ENCODE results near the gene HDAC7.

Gene HDAC7

DNA sequence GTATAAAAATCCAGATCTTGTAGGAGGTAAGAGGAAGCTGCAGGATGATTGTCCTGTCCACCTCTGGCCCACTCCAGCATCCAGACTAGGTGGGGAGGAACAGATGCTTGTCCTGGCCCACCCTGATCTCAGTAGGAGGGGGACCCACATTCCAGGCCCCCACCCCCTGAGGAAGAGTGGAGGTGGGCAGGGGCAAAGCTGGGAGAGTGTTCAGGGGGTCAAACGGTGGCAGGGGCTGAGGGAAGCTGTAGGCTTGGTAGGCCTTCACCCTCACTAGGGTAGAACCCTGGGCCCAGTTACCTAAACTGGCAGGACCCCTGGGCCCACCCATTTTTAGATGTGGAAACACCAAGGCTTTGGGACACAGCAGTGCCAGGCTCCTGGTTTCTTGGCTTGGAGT lies 42.6 kb downstream of the HDAC7 start:
- in situ Hi-C loops (cut with HindIII; ENCODE audit: low sequenced_read_pairs) = loop anchor here (10.0 kb wide), 1 partner anchor 62 kb away; no protein-coding TSS in a partner anchor
- DNase-seq (ENCODE audit: low read depth) = no peak
- TF ChIP-seq, protein P1, sequence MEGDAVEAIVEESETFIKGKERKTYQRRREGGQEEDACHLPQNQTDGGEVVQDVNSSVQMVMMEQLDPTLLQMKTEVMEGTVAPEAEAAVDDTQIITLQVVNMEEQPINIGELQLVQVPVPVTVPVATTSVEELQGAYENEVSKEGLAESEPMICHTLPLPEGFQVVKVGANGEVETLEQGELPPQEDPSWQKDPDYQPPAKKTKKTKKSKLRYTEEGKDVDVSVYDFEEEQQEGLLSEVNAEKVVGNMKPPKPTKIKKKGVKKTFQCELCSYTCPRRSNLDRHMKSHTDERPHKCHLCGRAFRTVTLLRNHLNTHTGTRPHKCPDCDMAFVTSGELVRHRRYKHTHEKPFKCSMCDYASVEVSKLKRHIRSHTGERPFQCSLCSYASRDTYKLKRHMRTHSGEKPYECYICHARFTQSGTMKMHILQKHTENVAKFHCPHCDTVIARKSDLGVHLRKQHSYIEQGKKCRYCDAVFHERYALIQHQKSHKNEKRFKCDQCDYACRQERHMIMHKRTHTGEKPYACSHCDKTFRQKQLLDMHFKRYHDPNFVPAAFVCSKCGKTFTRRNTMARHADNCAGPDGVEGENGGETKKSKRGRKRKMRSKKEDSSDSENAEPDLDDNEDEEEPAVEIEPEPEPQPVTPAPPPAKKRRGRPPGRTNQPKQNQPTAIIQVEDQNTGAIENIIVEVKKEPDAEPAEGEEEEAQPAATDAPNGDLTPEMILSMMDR (IDR thresholded peaks at IDR 0.05; ENCODE audit: low read depth, low read length, missing control alignments) = no peak
- no peak overlapping the region for H3K4me3 ChIP-seq (ENCODE audit: low read depth, low read length)

DNA sequence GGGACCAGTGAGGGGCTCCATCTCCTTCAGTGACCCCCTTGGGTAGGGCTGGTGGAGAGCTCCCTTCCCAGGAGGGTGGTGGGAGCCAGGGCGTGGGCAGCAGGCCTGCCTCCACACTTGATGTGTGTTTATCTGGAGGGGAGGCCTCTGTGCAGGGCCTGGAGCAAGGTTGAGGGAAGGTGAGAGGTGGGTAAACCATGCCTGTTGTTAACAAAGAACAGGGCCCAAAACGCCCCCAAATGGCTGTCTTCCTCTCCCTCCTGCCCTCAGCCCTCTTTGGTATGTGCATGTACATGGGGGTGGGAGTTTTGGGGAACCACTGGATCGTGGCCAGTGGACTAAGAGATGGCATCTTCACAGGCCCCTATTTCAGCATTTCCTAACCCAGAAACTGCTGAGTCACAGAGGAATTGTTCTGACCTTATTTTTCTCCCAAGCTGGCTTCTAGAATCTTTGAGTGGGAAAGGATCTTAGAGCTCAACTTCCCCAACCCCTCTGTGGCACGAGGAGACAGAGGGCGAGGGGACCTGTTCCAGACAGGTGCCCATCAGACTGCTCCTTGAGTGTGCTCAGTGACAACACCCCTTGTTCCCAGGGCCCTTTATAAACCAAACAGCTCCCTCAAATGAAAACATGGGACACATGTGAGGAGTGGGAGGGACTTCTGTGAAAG lies 43.1 kb downstream of the HDAC7 start:
- no peak for DNase-seq (ENCODE audit: low read depth)

DNA sequence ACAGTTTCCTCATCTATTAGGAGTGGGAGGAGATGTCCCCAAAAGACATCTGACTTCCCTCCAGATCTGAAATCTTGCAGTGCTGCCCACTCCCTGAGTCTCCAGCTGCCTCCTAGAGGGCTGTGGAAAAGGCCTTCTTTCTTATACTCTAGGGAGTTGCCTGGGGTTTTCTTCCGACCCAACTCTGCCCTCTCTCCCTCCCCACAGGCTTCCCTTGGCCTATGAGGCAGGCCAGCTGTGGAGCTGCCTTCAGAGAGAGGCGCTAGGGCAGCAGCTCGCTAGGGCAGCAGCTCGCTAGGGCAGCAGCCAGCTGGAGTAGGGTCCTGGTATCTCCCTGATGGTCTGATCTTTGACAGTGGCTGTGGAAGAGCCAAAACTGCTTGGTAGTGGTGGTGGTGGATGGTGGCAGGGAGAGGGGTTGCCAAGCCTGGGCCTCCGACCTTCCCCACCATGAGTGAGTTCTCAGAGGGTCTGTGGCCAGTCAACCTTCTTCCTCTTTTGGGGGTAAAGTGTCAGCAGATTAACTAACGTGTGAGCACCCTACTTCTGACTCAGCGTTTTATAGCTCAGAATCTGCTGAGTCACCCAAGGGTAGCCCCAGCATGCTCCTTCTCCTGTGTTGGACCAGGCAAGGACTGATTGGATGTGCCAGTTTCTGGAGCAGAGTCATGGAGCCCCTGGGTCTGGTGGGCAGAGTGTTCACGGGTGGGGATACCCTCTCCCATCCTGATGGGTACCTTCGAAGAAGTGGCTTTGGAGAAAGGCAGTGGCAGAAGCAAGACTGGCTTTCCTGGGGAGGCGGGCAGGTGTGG lies 44.4 kb downstream of the HDAC7 start:
- no peak overlapping the region for H3K4me3 ChIP-seq (ENCODE audit: low read depth, low read length)
- DNase-seq (ENCODE audit: low read depth) = no peak
- TF ChIP-seq, protein P1 (IDR thresholded peaks at IDR 0.05; ENCODE audit: low read depth, low read length, missing control alignments) = no peak
- in situ Hi-C loops (cut with HindIII; ENCODE audit: low sequenced_read_pairs) = loop anchor here (10.0 kb wide), 1 partner anchor 61 kb away; no protein-coding TSS in a partner anchor

More for the DNA sequence above, 43.1 kb downstream of the HDAC7 start:
- TF ChIP-seq, protein P1 (IDR thresholded peaks at IDR 0.05; ENCODE audit: low read depth, low read length, missing control alignments) = no peak
- no peak overlapping the region for H3K4me3 ChIP-seq (ENCODE audit: low read depth, low read length)
- in situ Hi-C loops (cut with HindIII; ENCODE audit: low sequenced_read_pairs) = loop anchor here (10.0 kb wide), 1 partner anchor 62 kb away; no protein-coding TSS in a partner anchor

DNA sequence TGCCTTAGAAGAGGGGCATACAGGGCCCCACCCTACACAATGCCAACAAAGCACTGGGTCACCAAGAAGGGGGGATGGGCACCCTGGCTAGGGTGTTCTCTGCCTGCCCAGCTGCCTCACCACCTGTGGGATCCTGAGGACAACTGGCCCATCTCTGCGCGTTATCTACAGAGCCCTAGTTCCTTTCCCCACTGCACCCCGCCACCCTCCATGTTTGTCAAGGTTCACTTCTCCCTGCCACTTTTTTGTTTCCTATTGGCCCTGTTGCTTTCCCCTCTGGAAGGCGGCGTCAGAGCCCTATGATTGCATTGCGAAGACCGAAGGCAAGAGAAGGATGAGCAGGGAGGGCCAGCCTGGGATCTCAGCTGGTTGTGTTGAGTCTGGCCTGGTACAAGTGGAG lies 45.0 kb downstream of the HDAC7 start:
- DNase-seq (ENCODE audit: low read depth) = no peak
- in situ Hi-C loops (cut with HindIII; ENCODE audit: low sequenced_read_pairs) = loop anchor here (10.0 kb wide), 1 partner anchor 60 kb away; no protein-coding TSS in a partner anchor
- TF ChIP-seq, protein P1 (IDR thresholded peaks at IDR 0.05; ENCODE audit: low read depth, low read length, missing control alignments) = no peak
- no peak overlapping the region for H3K4me3 ChIP-seq (ENCODE audit: low read depth, low read length)

DNA sequence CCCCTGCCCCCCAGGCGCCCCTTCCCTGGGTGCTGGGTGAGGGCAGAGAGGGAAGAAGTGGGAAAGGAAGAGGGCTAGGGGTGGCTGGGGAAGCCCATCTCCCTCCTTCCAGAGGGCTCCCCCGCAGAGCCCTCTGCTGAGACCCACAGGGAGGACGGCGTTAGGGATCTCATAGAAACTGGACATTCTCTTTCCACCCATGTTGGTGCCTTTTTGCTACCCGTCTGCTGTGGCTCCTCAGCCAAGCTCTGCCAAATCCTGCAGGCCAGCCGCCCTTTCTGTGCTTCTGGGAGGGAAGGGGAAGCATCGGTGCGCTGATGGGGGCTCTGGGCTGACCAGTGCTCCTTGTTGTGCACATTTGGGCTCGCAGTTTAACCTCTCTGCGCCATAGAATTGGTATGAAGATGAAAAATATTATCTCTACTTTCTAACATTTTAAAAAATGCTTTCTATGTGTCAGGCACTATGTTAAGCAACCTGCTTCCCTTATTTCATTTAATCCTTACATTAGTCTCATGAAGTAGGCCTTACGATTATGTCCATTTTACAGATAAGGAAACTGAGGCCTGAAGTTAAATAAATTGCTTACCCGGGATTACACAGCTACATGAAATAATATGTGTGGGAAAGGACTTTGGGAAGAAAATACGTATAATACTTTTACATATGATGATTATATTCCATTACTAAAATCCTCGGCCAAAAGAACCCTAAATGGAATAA lies 45.7 kb downstream of the HDAC7 start:
- in situ Hi-C loops (cut with HindIII; ENCODE audit: low sequenced_read_pairs) = loop anchor here (10.0 kb wide), 1 partner anchor 59 kb away; no protein-coding TSS in a partner anchor
- TF ChIP-seq, protein P1 (IDR thresholded peaks at IDR 0.05; ENCODE audit: low read depth, low read length, missing control alignments) = no peak
- DNase-seq (ENCODE audit: low read depth) = no peak
- H3K4me3 ChIP-seq (ENCODE audit: low read depth, low read length) = peak overlapping the region; percentile 46
